GM12891 (cell line): ENCODE results near the gene BAIAP2.

Source experiments
- POLR2A ChIP-seq: IDR thresholded peaks from 2 replicates; pipeline ENCODE4 v1.6.1; 2011; ENCODE audit warnings: low read depth, low read length, control low read depth
- TAF1 ChIP-seq: IDR thresholded peaks from 2 replicates; pipeline ENCODE4 v1.6.1; 2011; ENCODE audit warnings: low read depth, low read length, control low read depth

DNA sequence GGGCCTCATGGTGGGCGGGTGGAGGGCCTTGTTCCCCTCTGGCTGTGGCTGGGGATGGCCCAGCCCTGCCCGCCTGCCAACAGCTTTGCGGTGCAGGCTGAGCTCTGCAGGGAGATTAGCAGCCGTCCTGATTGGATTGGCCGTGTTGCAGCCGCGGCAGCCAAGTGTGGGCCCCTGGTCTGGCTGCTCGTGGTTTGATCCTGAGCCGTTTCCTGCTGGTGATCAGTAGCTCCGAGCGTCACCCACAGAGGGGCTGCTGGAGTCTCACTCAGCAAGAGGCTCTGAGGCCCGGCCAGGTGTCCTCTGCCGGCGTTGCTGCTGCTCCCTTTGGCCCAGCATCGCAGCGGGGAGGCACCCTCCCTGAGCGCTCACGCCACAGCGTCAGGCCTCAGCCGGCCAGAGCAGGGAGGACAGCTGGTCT lies 32.5 kb downstream of the BAIAP2 start:
- TF ChIP-seq TAF1 (no peak), POLR2A (no peak)
